ENCODE data around the gene CAMK2A.

- TF ChIP-seq POLR2A (IDR thresholded peaks at IDR 0.05; ENCODE audit: low read depth, low read length) = no peak
- TF ChIP-seq NFE2L2 (IDR thresholded peaks at IDR 0.05; ENCODE audit: low read depth, low read length) = no peak
- TF ChIP-seq CTCF (conservative IDR thresholded peaks at IDR 0.05; ENCODE audit: low read depth, low read length) = no peak
- no peak for TF ChIP-seq ELK1 (IDR thresholded peaks at IDR 0.05; ENCODE audit: borderline replicate concordance, low read depth, low read length)
- no peak for TF ChIP-seq RCOR1 (IDR thresholded peaks at IDR 0.05; ENCODE audit: insufficient replicate concordance, low read length)
- no peak for TF ChIP-seq MAFK (IDR thresholded peaks at IDR 0.05; ENCODE audit: low read depth, low read length)
- no peak for TF ChIP-seq FOS (IDR thresholded peaks at IDR 0.05; ENCODE audit: low read depth, low read length)
- TF ChIP-seq RAD21 (IDR thresholded peaks at IDR 0.05; ENCODE audit: low read length) = no peak
- TF ChIP-seq USF2 (IDR thresholded peaks at IDR 0.05; ENCODE audit: low read depth, low read length) = no peak
- TF ChIP-seq RFX5 (IDR thresholded peaks at IDR 0.05; ENCODE audit: low read depth, low read length) = no peak
- no peak for TF ChIP-seq CEBPB (IDR thresholded peaks at IDR 0.05; ENCODE audit: low read depth, low read length)
- no peak for TF ChIP-seq MXI1 (IDR thresholded peaks at IDR 0.05; ENCODE audit: borderline replicate concordance, low read depth, low read length)
Observed at GRCh38 chr5:150246429-150246828, 43.1 kb downstream of the CAMK2A start.

Data from IMR-90 (cell line).